Measurements from ENCODE around the gene NFE2L3.
"Not testable (repeated sequence)": the region's sequence is repeated elsewhere in the genome, so short reads cannot be mapped to it uniquely, and the experiment has no call there.

DNA sequence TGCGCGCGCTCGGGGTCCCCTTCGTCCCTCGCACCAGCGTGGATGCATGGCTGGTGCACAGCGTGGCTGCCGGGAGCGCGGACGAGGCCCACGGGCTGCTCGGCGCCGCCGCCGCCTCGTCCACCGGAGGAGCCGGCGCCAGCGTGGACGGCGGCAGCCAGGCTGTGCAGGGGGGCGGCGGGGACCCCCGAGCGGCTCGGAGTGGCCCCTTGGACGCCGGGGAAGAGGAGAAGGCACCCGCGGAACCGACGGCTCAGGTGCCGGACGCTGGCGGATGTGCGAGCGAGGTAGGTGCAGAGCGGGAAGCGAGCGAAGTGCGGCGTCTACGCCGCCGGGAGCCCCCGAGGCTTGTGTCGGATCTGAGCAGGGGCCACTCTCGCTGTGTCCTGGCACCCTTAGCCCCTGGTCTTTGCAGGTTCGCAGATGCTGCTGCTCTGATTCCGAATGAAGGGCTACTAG, 813 bp downstream of the NFE2L3 start:
- not testable (repeated sequence) for TF ChIP-seq ZFP30 (CRISPR knock-in tag; IDR thresholded peaks at IDR 0.05); ZFP3 (CRISPR knock-in tag; IDR thresholded peaks at IDR 0.05); PATZ1 (CRISPR knock-in tag; IDR thresholded peaks at IDR 0.05; ENCODE audit: borderline replicate concordance); ZNF565 (CRISPR knock-in tag; conservative IDR thresholded peaks at IDR 0.05; ENCODE audit: low read depth); TOX (CRISPR knock-in tag; IDR thresholded peaks at IDR 0.05; ENCODE audit: borderline replicate concordance); POU6F1 (CRISPR knock-in tag; IDR thresholded peaks at IDR 0.05; ENCODE audit: borderline replicate concordance, low read depth)
- TF ChIP-seq, protein P1, sequence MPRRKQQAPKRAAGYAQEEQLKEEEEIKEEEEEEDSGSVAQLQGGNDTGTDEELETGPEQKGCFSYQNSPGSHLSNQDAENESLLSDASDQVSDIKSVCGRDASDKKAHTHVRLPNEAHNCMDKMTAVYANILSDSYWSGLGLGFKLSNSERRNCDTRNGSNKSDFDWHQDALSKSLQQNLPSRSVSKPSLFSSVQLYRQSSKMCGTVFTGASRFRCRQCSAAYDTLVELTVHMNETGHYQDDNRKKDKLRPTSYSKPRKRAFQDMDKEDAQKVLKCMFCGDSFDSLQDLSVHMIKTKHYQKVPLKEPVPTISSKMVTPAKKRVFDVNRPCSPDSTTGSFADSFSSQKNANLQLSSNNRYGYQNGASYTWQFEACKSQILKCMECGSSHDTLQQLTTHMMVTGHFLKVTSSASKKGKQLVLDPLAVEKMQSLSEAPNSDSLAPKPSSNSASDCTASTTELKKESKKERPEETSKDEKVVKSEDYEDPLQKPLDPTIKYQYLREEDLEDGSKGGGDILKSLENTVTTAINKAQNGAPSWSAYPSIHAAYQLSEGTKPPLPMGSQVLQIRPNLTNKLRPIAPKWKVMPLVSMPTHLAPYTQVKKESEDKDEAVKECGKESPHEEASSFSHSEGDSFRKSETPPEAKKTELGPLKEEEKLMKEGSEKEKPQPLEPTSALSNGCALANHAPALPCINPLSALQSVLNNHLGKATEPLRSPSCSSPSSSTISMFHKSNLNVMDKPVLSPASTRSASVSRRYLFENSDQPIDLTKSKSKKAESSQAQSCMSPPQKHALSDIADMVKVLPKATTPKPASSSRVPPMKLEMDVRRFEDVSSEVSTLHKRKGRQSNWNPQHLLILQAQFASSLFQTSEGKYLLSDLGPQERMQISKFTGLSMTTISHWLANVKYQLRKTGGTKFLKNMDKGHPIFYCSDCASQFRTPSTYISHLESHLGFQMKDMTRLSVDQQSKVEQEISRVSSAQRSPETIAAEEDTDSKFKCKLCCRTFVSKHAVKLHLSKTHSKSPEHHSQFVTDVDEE (CRISPR knock-in tag; IDR thresholded peaks at IDR 0.05) = not testable (repeated sequence)
- TF ChIP-seq, protein P2, sequence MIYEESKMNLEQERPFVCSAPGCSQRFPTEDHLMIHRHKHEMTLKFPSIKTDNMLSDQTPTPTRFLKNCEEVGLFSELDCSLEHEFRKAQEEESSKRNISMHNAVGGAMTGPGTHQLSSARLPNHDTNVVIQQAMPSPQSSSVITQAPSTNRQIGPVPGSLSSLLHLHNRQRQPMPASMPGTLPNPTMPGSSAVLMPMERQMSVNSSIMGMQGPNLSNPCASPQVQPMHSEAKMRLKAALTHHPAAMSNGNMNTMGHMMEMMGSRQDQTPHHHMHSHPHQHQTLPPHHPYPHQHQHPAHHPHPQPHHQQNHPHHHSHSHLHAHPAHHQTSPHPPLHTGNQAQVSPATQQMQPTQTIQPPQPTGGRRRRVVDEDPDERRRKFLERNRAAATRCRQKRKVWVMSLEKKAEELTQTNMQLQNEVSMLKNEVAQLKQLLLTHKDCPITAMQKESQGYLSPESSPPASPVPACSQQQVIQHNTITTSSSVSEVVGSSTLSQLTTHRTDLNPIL (CRISPR knock-in tag; IDR thresholded peaks at IDR 0.05; ENCODE audit: low read depth) = not testable (repeated sequence)

Measured in SK-N-SH treated with all-trans-retinoic acid at 6 μM for 48 hours (cell line).